Loucy (cell line): Measurements from ENCODE around the gene KRTAP4-12.
A peak's percentile ranks its signal among the peaks of the same experiment; 100 is the strongest.
"Not testable (repeated sequence)": the region's sequence is repeated elsewhere in the genome, so short reads cannot be mapped to it uniquely, and the experiment has no call there.

Source experiments
- H2AFZ ChIP-seq: fragments of 200-600 bp; sonication (generic); 2 replicates; pipeline ENCODE4 v1.6.0; 2016; ENCODE audit warnings: antibody characterized with exemption, mild to moderate bottlenecking, low read length, moderate library complexity
- H3F3A ChIP-seq: fragments of 200-600 bp; 2 replicates; pipeline ENCODE4 v1.6.0; 2016; ENCODE audit warnings: antibody characterized with exemption, low read depth, mild to moderate bottlenecking
- H3K27me3 ChIP-seq: fragments of 200-600 bp; sonication (generic); 2 replicates; pipeline ENCODE4 v1.6.1; 2014; ENCODE audit warnings: low read length, mild to moderate bottlenecking; ENCODE audit not compliant: insufficient read depth, poor library complexity, severe bottlenecking
- H3K36me3 ChIP-seq: fragments of 200-600 bp; sonication (generic); 2 replicates; pipeline ENCODE4 v1.6.1; 2016; ENCODE audit warnings: low read length; ENCODE audit not compliant: insufficient read depth
- H3K4me1 ChIP-seq: fragments of 200-600 bp; sonication (generic); 2 replicates; pipeline ENCODE4 v1.5.1; 2014; ENCODE audit warnings: low read length, mild to moderate bottlenecking; ENCODE audit not compliant: insufficient read depth, poor library complexity, severe bottlenecking
- H3K4me2 ChIP-seq: fragments of 200-600 bp; sonication (generic); 2 replicates; pipeline ENCODE4 v1.6.0; 2014; ENCODE audit warnings: antibody characterized with exemption, low read length, low read depth, mild to moderate bottlenecking; ENCODE audit not compliant: poor library complexity, severe bottlenecking
- H3K4me3 ChIP-seq: fragments of 200-600 bp; sonication (generic); 2 replicates; pipeline ENCODE4 v1.5.1; 2014; ENCODE audit warnings: low read length, mild to moderate bottlenecking, mixed read lengths; ENCODE audit not compliant: poor library complexity, severe bottlenecking
- H3K79me2 ChIP-seq: fragments of 200-600 bp; sonication (generic); 2 replicates; pipeline ENCODE4 v1.6.1; 2014; ENCODE audit warnings: low read length; ENCODE audit not compliant: insufficient read depth
- H3K9ac ChIP-seq: fragments of 200-600 bp; sonication (generic); 2 replicates; pipeline ENCODE4 v1.6.0; 2014; ENCODE audit warnings: mild to moderate bottlenecking, low read depth, low read length, moderate library complexity; ENCODE audit not compliant: poor library complexity, severe bottlenecking
- H3K9me2 ChIP-seq: fragments of 200-600 bp; sonication (generic); replicated peaks from 2 replicates; pipeline ENCODE4 v1.6.1; 2016; ENCODE audit warnings: low read depth, low read length, mixed read lengths
- H3K9me3 ChIP-seq: fragments of 200-600 bp; sonication (generic); 2 replicates; pipeline ENCODE4 v1.6.1; 2014; ENCODE audit warnings: mild to moderate bottlenecking, antibody characterized with exemption, low read length, low read depth; ENCODE audit not compliant: insufficient read depth
- H4K20me1 ChIP-seq: fragments of 200-600 bp; sonication (generic); 2 replicates; pipeline ENCODE4 v1.6.0; 2014; ENCODE audit warnings: antibody characterized with exemption, low read length, mild to moderate bottlenecking; ENCODE audit not compliant: insufficient read depth, poor library complexity, severe bottlenecking
- CTCF ChIP-seq: fragments of 200-600 bp; sonication (generic); conservative IDR thresholded peaks from 2 replicates; pipeline ENCODE4 v1.5.1; 2014; ENCODE audit warnings: mild to moderate bottlenecking, antibody characterized with exemption, low read length
- EZH2phosphoT487 ChIP-seq: fragments of 200-600 bp; IDR thresholded peaks from 2 replicates; pipeline ENCODE4 v1.6.1; 2018; ENCODE audit warnings: antibody characterized with exemption, mild to moderate bottlenecking, moderate library complexity, borderline replicate concordance

Gene KRTAP4-12

GRCh38 chr17:41118721-41119120, 5.3 kb downstream of the KRTAP4-12 start:
- peaks cover 55% of the 10 kb centered on the region for H3K4me1 ChIP-seq
- H3K79me2 ChIP-seq, result no peaks in the 10 kb centered on the region
- TF ChIP-seq CTCF (no peak), EZH2phosphoT487 (no peak)
- no peak overlapping the region for H3K4me3 ChIP-seq
- H2AFZ ChIP-seq, result no peak overlapping the region
- H3K9ac ChIP-seq, result no peak overlapping the region
- H3K9me2 ChIP-seq, result no peaks in the 10 kb centered on the region
- no peak overlapping the region for H3K4me2 ChIP-seq
- H3K9me3 ChIP-seq, result no peaks in the 10 kb centered on the region
- H4K20me1 ChIP-seq, result no peaks in the 10 kb centered on the region
- H3K27me3 ChIP-seq, result no peaks in the 10 kb centered on the region
- H3F3A ChIP-seq, result peaks cover 7% of the 10 kb centered on the region; the same call in 1 of the 2 replicates
- no peaks in the 10 kb centered on the region for H3K36me3 ChIP-seq

DNA sequence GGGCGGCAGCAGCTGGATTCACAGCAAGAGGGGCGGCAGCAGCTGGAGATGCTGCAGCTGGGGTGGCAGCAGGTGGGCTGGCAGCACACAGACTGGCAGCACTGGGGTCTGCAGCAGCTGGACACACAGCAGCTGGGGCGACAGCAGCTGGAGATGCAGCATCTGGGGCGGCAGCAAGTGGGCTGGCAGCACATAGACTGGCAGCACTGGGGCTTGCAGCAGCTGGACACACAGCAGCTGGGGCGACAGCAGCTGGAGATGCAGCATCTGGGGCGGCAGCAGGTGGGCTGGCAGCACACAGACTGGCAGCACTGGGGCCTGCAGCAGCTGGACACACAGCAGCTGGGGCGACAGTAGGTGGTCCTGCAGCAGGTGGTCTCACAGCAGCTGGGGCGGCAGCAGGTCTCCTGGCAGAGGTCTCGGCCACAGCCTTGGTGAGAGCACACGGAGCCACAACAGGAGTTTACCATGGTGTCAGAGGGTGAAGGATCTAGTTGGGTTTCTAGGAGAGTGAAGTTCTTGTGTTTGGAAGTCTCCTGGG, 6.1 kb downstream of the KRTAP4-12 start, which contains the start of gene KRTAP4-11:
Gene KRTAP4-11, minus strand, starts transcription at position 528 of the 541 bp plus-strand sequence. Its CDS starts 58 bp downstream, at position 470.
- H3K4me3 ChIP-seq, H3K36me3 ChIP-seq, H3K9ac ChIP-seq, H3K9me3 ChIP-seq, H2AFZ ChIP-seq, H3K79me2 ChIP-seq, H3K4me2 ChIP-seq, H3K27me3 ChIP-seq, H3F3A ChIP-seq, H4K20me1 ChIP-seq, H3K9me2 ChIP-seq: not testable (repeated sequence)
- peaks cover 49% of the 10 kb centered on the region for H3K4me1 ChIP-seq

GRCh38 chr17:41116297-41116696, 7.7 kb downstream of the KRTAP4-12 start:
- Histone ChIP-seq H3K4me2 (peak overlapping the region; percentile 31), H4K20me1 (no peaks in the 10 kb centered on the region), H3K9me3 (peaks cover 11% of the 10 kb centered on the region; the same call in 1 of the 2 replicates), H3K27me3 (no peaks in the 10 kb centered on the region), H3K4me3 (no peak overlapping the region), H3K36me3 (no peaks in the 10 kb centered on the region), H3K9me2 (no peaks in the 10 kb centered on the region), H2AFZ (no peak overlapping the region), H3K9ac (no peak overlapping the region), H3F3A (peaks cover 7% of the 10 kb centered on the region; the same call in 1 of the 2 replicates), H3K4me1 (peaks cover 47% of the 10 kb centered on the region), H3K79me2 (no peaks in the 10 kb centered on the region)
- TF ChIP-seq EZH2phosphoT487 (no peak), CTCF (no peak)
